H1 (cell line): Measurements from ENCODE around the gene LMTK3. TPM values are rescaled to one million over a fixed set of nuclear protein-coding genes. Genes with fewer than 3 reads are reported as not detected.

Source experiments
- CTCF ChIA-PET: fragments of 300-600 bp; sonication (Branson Sonifier 250); formaldehyde crosslinking; loops from one replicate; lab custom pipeline; 2021; ENCODE audit not compliant: partially characterized antibody; lab: Charles Lee
- POLR2A ChIA-PET: fragments of 300-600 bp; sonication (Branson Sonifier 250); formaldehyde crosslinking; loops from one replicate; lab custom pipeline; 2021; ENCODE audit warnings: inconsistent platforms; ENCODE audit not compliant: partially characterized antibody; lab: Charles Lee
- DNase-seq, 2 experiments: peaks; one replicate each; pipeline versions ENCODE4 v3.0.0 to v3.0.0-alpha.2; 2010 to 2022; ENCODE audit warnings: low spot score in 2 of 2, low read depth in 1 of 2, mixed read lengths in 1 of 2
- FAIRE-seq: peaks from 2 replicates; lab custom pipeline; 2011; peaks lifted over from hg19 to GRCh38; lab: Jason Lieb, UNC
- H2AFZ ChIP-seq: 2 replicates; pipeline ENCODE4 v1.8.1; 2012; ENCODE audit warnings: low read length, inconsistent platforms
- H2AK5ac ChIP-seq: 2 replicates; pipeline ENCODE4 v1.6.1; 2013; ENCODE audit warnings: low read depth, low read length
- H2BK120ac ChIP-seq: replicated peaks from 2 replicates; pipeline ENCODE3; 2013; ENCODE audit warnings: low read depth, low read length, inconsistent platforms
- H2BK12ac ChIP-seq: 2 replicates; pipeline ENCODE4 v1.6.1; 2013; ENCODE audit warnings: low read depth, low read length
- H2BK15ac ChIP-seq: 2 replicates; pipeline ENCODE4 v1.6.1; 2013; ENCODE audit warnings: low read length
- H2BK20ac ChIP-seq: 2 replicates; pipeline ENCODE4 v1.6.1; 2013; ENCODE audit warnings: low read length
- H2BK5ac ChIP-seq: 2 replicates; pipeline ENCODE4 v1.6.1; 2013; ENCODE audit warnings: low read depth, low read length
- H3K14ac ChIP-seq: 2 replicates; pipeline ENCODE4 v1.6.1; 2013; ENCODE audit warnings: inconsistent platforms; ENCODE audit not compliant: insufficient read length
- H3K18ac ChIP-seq: 2 replicates; pipeline ENCODE4 v1.6.1; 2013; ENCODE audit warnings: low read length; ENCODE audit errors: extremely low read depth
- H3K23ac ChIP-seq: 2 replicates; pipeline ENCODE4 v1.6.1; 2013; ENCODE audit warnings: inconsistent platforms; ENCODE audit not compliant: insufficient read length
- H3K23me2 ChIP-seq: 2 replicates; pipeline ENCODE4 v1.6.1; 2013; ENCODE audit warnings: low read depth, low read length
- H3K27ac ChIP-seq: 2 replicates; pipeline ENCODE4 v1.6.1; 2011; ENCODE audit warnings: low read depth, low read length, inconsistent platforms
- H3K27me3 ChIP-seq, 4 experiments: replicated peaks in 1 of 4; 1 replicate in 1 of 4; 2 replicates in 3 of 4; pipeline versions ENCODE4 v1.6.1 to v1.8.1; 2011 to 2013; ENCODE audit warnings: low read length in 3 of 4, mild to moderate bottlenecking in 3 of 4, inconsistent platforms in 2 of 4, mixed read lengths in 2 of 4, moderate library complexity in 1 of 4; ENCODE audit not compliant: control insufficient read depth in 3 of 4, insufficient read depth in 3 of 4; ENCODE audit errors: extremely low read depth in 1 of 4
- H3K36me3 ChIP-seq, 4 experiments: 2 replicates each; pipeline versions ENCODE4 v1.6.1 to v1.8.1; 2011 to 2013; ENCODE audit warnings: mild to moderate bottlenecking in 4 of 4, low read length in 3 of 4, moderate library complexity in 2 of 4, control low read depth in 1 of 4, inconsistent platforms in 1 of 4; ENCODE audit not compliant: insufficient read depth in 4 of 4, control insufficient read depth in 2 of 4
- H3K4ac ChIP-seq: replicated peaks from 2 replicates; pipeline ENCODE3; 2013; ENCODE audit warnings: low read length, low read depth, mixed read lengths, inconsistent platforms; ENCODE audit not compliant: insufficient read length
- H3K4me1 ChIP-seq, 4 experiments: replicated peaks in 1 of 4; 1 replicate in 1 of 4; 2 replicates in 3 of 4; pipeline versions ENCODE4 v1.6.1 to v1.8.1; 2011 to 2013; ENCODE audit warnings: low read length in 3 of 4, inconsistent platforms in 2 of 4, mixed read lengths in 1 of 4; ENCODE audit not compliant: insufficient read depth in 4 of 4, control insufficient read depth in 3 of 4
- H3K4me2 ChIP-seq, 2 experiments: 2 replicates each; pipeline versions ENCODE4 v1.6.1 to v1.8.1; 2011 to 2013; ENCODE audit warnings: low read depth in 2 of 2, low read length in 2 of 2, control low read depth in 1 of 2, inconsistent platforms in 1 of 2, mild to moderate bottlenecking in 1 of 2; ENCODE audit not compliant: insufficient read depth in 1 of 2
- H3K4me3 ChIP-seq, 4 experiments: fragments of 200-600, 300-600 bp in 1 of 4; sonication (generic), shearing (Covaris generic), sonication (Bioruptor Twin) in 1 of 4; 2 replicates each; pipeline versions ENCODE4 v1.5.1 to v1.8.1; 2011 to 2016; ENCODE audit warnings: low read length in 4 of 4, low read depth in 3 of 4, control low read depth in 2 of 4, inconsistent platforms in 2 of 4, mild to moderate bottlenecking in 2 of 4, mixed read lengths in 1 of 4, moderate library complexity in 1 of 4; ENCODE audit not compliant: insufficient read depth in 2 of 4; ENCODE audit errors: extremely low read depth in 1 of 4
- H3K56ac ChIP-seq: replicated peaks from 2 replicates; pipeline ENCODE3; 2013; ENCODE audit warnings: low read depth, mild to moderate bottlenecking, mixed read lengths, low read length, inconsistent platforms; ENCODE audit not compliant: insufficient read length
- H3K79me1 ChIP-seq: 2 replicates; pipeline ENCODE4 v1.6.1; 2013; ENCODE audit warnings: low read depth, low read length, control low read depth
- H3K79me2 ChIP-seq, 2 experiments: 2 replicates each; pipeline versions ENCODE4 v1.6.1 to v1.8.1; 2012 to 2013; ENCODE audit warnings: low read length in 2 of 2, mild to moderate bottlenecking in 2 of 2, inconsistent platforms in 1 of 2; ENCODE audit not compliant: insufficient read depth in 2 of 2, control insufficient read depth in 1 of 2
- H3K9ac ChIP-seq, 4 experiments: replicated peaks in 1 of 4; 1 replicate in 1 of 4; 2 replicates in 3 of 4; pipeline versions ENCODE4 v1.6.1 to v1.8.1; 2011 to 2013; ENCODE audit warnings: low read depth in 3 of 4, low read length in 3 of 4, control low read depth in 2 of 4, mild to moderate bottlenecking in 2 of 4, moderate library complexity in 2 of 4, inconsistent platforms in 1 of 4; ENCODE audit errors: extremely low read depth in 1 of 4
- H3K9me3 ChIP-seq, 2 experiments: 2 replicates each; pipeline versions ENCODE4 v1.6.1 to v1.8.1; 2012 to 2013; ENCODE audit warnings: mild to moderate bottlenecking in 2 of 2, moderate library complexity in 2 of 2, control low read depth in 1 of 2, inconsistent platforms in 1 of 2, low read depth in 1 of 2, low read length in 1 of 2, mixed read lengths in 1 of 2; ENCODE audit not compliant: insufficient read depth in 2 of 2
- H4K20me1 ChIP-seq, 2 experiments: replicated peaks in 1 of 2; 2 replicates each; pipeline versions ENCODE3 to v1.8.1; 2011 to 2013; ENCODE audit warnings: inconsistent platforms in 2 of 2, low read length in 2 of 2, mild to moderate bottlenecking in 1 of 2; ENCODE audit not compliant: insufficient read depth in 2 of 2, control insufficient read depth in 1 of 2
- H4K5ac ChIP-seq: 2 replicates; pipeline ENCODE4 v1.6.1; 2013; ENCODE audit warnings: low read length, low read depth, mixed read lengths, inconsistent platforms; ENCODE audit not compliant: insufficient read length
- H4K8ac ChIP-seq: 2 replicates; pipeline ENCODE4 v1.8.0; 2013; ENCODE audit warnings: mild to moderate bottlenecking, moderate library complexity, low read length, inconsistent platforms; ENCODE audit not compliant: insufficient read depth; ENCODE audit errors: extremely low read depth
- H4K91ac ChIP-seq: replicated peaks from 2 replicates; pipeline ENCODE3; 2013; ENCODE audit warnings: low read length, mixed read lengths, inconsistent platforms; ENCODE audit not compliant: insufficient read length
- CBX8 ChIP-seq: fragments of 300-800, 300-1000 bp; sonication (generic); IDR thresholded peaks from 2 replicates; pipeline ENCODE4 v1.7.1; 2016; ENCODE audit warnings: low read depth, low read length, borderline replicate concordance
- POU5F1 ChIP-seq: IDR thresholded peaks from 2 replicates; pipeline ENCODE4 v1.6.1; 2011; ENCODE audit warnings: low read depth, mild to moderate bottlenecking, low read length, moderate library complexity
- RAD21 ChIP-seq, 2 experiments: IDR thresholded peaks in 1 of 2; conservative IDR thresholded peaks in 1 of 2; 2 replicates each; pipeline ENCODE4 v1.6.1; 2011; ENCODE audit warnings: low read depth in 2 of 2, low read length in 2 of 2, improper control_type of control experiment in 1 of 2, inconsistent platforms in 1 of 2, mild to moderate bottlenecking in 1 of 2, moderate library complexity in 1 of 2
- RBBP5 ChIP-seq: IDR thresholded peaks from 2 replicates; pipeline ENCODE4 v1.7.1; 2012; ENCODE audit warnings: low read depth, mild to moderate bottlenecking, inconsistent platforms, low read length, moderate library complexity, borderline replicate concordance
- WGBS, 2 experiments: shearing (Covaris generic) in 1 of 2; methylation state at CpG; one replicate each; pipeline versions ENCODE4 v1.1.6 to v1.1.7; 2013 to 2015; ENCODE audit warnings: low lambda C conversion rate in 2 of 2, mixed read lengths in 2 of 2, inconsistent platforms in 1 of 2, low coverage in 1 of 2, missing lambda C conversion rate in 1 of 2; ENCODE audit not compliant: insufficient replicate concordance in 2 of 2, insufficient coverage in 1 of 2, insufficient read length in 1 of 2; ENCODE audit errors: extremely low coverage in 1 of 2, missing lambda C conversion rate in 1 of 2; 5-methylcytosine and 5-hydroxymethylcytosine counted together
- polyA plus RNA-seq, 7 experiments: library from polyadenylated mRNA; depleted of rRNA in 3 of 7; stranded (reverse) in 5 of 7; unstranded in 2 of 7; fragments of >200 nt in 5 of 7; fragments of 200-250 nt in 2 of 7; gene quantifications; 1 replicate in 5 of 7; 2 replicates in 1 of 7; 4 replicates in 1 of 7; pipeline versions ENCODE4 v1.2.1 to v1.2.3, GENCODE V29; 2011 to 2013; ENCODE audit warnings: missing spikeins in 2 of 7, mixed read lengths in 2 of 7
- total RNA-seq: library from RNA; stranded (reverse); fragmentation: NEBNext Ultra II Directional; extraction: Animal tissue kit (Norgen Biotek cat#: 25700); gene quantifications from 2 replicates; pipeline ENCODE4 v1.2.1, GENCODE V29; 2021

LMTK3 gene
- total and polyA plus RNA-seq, 2 of the 8 experiments (the other 6 are each of a cell fraction or from before 2014, with no cell fraction given) = 2.7 to 12.4 TPM

DNA sequence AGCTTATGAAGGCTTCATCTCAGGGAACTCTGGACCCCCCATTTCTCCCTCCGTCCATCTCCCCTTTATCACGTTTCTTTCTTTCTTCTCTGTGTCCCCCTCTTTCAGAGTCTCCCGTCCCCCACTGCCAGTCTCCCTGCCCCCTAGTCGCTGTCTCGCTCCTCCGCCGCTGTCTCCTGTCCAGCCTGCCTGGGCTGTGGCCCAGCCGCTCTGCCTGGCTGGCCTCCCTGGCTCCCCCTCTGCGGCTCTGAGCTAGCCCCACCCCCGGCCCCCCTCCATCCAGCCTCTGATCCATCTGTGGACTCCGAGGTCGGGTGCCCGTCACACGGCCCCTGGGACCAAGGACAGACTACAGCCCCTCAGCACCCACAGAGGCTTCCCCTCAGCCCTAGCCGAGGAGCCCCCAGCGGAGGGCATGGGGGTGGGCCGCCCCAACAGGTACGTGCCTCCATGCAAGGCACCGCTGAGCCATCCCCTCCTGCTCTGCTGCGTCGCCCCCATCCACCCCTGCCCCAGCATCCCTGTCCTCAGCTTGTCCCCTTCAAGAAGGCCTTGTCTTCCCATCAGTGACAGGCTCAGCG lies 57.4 kb downstream of the LMTK3 start:
- POLR2A ChIA-PET = interaction anchor here (1.0 to 3.7 kb wide), 5 partner anchors 9 to 21 kb away, joined by 4 to 17 read pairs (median 6); no protein-coding TSS in a partner anchor

More for the DNA sequence above, 57.4 kb downstream of the LMTK3 start:
- Histone ChIP-seq H3K27me3 (no peaks in the 10 kb centered on the region), H4K5ac (no peak overlapping the region), H3K4me3 (no peak overlapping the region), H3K27ac (no peak overlapping the region), H3K18ac (no peak overlapping the region), H3K14ac (no peak overlapping the region), H4K20me1 (peaks cover 2 to 21% of the 10 kb centered on the region in 2 experiments), H3K23ac (no peak overlapping the region), H2BK5ac (no peak overlapping the region), H2BK12ac (no peak overlapping the region), H3K23me2 (no peaks in the 10 kb centered on the region), H3K4ac (no peak overlapping the region), H3K36me3 (peaks cover 20 to 56% (median 39%) of the 10 kb centered on the region in 4 experiments), H2AFZ (no peak overlapping the region), H3K9me3 (no peaks in the 10 kb centered on the region), H2BK20ac (no peak overlapping the region), H3K56ac (no peak overlapping the region), H3K79me1 (peaks cover 4% of the 10 kb centered on the region), H3K4me2 (no peak overlapping the region), H3K79me2 (no peaks in the 10 kb centered on the region), H4K8ac (no peak overlapping the region), H4K91ac (no peak overlapping the region), H2BK120ac (no peak overlapping the region), H2AK5ac (no peak overlapping the region), H2BK15ac (no peak overlapping the region), H3K4me1 (no peaks in the 10 kb centered on the region), H3K9ac (no peak overlapping the region)
- FAIRE-seq (no peak), DNase-seq (no peak)
- TF ChIP-seq CBX8 (no peak), RAD21 (IDR thresholded peaks at IDR 0.05 in 1 of 2, conservative IDR thresholded peaks at IDR 0.05 in 1 of 2; ENCODE audit: low read depth in 2 of 2, low read length in 2 of 2) (no peak), POU5F1 (no peak), RBBP5 (no peak)
- WGBS, 2 experiments = 93% methylated on average over 7 of the region's 22 CpGs; no CpG with 5 or more reads in 1 of the 2 experiments
- CTCF ChIA-PET = interaction anchor here (0.6 to 0.7 kb wide), 2 partner anchors 31 to 146 kb away, joined by 3 to 4 read pairs; no protein-coding TSS in a partner anchor
